ENCODE results near the gene CAPZB.

GRCh38 chr1:19447550-19447949 is 37.8 kb downstream of the CAPZB start:
- no peak for TF ChIP-seq CTCF (conservative IDR thresholded peaks at IDR 0.05; ENCODE audit: low read length)
- TF ChIP-seq EZH2phosphoT487 (IDR thresholded peaks at IDR 0.05; ENCODE audit: borderline replicate concordance): no peak

Data from Loucy (cell line).